ENCODE data around the gene PRSS35.
"Not testable (repeated sequence)": the region's sequence is repeated elsewhere in the genome, so short reads cannot be mapped to it uniquely, and the experiment has no call there.

PRSS35 gene

DNA sequence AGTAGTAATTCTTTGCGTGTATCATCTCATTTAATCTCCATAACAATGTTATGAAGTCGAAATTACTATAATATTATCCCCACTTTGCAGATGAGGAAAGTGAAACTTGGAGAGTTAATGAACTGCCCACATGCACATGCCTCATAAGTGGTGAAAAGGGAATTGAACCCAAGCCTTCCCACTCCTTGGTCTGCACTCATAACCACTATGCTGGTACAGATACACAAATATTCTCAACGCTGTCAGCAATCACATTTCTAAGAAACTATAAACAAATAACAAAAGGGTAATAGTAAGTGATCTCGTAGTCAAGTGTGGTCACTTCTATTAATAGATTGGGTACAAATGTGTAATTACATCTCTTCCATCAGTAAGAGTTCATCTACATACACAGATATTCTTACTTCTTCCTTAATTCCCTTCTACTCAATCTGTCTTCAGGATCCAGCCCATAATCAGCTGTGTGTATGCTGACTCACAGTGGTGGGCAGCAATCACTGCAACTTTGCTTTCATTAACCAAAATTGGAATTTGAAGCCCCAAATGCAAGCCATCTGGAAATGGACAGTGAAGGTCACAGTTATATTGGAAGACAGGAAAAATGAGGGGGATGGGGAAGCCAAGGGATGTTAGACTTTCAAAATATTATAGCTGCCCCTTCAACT lies 6.6 kb downstream of the PRSS35 start:
- DNase-seq (ENCODE audit: low read depth), result no peak

DNA sequence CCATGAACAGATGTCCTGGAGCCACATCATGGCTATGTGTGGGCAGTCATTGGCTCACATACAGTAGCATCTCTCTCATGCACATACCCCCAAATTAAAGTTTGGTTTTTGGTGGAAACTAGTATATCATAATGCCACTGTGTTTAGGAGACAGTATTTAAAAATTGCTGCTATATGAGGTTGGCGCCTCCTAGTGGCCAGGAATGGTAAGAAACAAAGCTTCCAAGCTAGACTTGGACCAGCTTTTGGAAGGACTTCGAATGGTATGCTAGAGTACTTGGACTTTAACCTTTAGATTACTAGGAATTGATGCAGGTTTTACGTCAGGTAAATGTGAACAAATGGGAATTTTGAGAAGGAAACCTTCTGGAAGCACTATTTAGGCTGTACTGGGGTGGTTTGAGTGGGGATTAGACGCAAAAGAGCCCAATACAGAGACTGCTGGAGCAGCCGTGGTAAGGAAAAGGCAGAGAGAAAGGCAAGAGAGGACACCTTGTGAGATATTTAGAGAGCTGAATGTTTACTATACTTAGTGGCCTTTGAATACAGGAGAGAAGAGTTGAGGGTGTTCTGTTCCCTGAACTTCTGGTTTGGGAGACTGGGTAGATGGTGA lies 23.8 kb downstream of the PRSS35 start:
- peak; percentile 21 for DNase-seq (ENCODE audit: low read depth)

DNA sequence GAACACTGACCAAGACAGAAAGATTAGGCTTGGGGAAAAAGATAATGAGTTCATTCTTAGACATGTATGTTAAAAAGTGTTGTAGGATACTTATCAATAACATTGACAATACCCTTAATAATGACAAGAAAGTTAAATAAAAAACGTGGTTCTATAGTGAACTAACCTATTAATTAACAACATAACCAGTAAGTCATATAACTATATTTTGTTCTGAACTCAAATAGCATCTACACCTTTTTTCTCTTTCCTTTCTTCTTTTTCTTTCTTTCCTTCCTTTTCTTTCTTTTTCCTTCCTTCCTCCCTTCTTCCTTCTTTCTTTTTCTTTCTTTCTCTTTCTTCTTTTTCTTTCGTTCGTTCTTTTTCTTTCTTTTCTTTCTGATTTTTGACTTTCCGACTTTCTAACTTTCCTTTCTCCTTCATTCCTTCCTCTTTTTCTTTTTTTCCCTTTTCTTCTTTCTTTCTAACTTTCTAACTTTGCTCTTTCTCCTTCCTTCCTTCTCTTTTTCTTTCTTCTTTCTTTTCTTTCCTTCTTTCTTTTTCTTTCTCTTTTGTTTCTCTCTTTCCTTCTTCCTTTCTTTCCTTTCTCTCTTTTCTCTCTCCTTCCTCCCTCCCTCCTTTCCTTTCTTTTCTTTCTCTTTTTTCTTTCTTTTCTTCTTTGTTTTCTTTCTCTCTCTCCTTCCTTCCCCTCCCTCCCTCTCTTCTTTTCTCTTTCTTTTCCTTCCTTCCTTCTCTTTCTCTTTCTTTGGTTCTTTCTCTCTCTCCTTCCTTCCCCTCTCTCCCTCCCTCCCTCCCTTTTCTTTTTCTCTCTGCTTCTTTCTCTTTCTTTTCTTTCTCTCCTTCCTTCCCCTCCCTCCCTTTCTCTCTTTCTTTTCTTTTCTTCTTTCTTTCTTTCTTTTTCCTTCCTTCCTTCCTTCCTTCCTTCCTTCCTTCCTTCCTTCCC lies 24.6 kb downstream of the PRSS35 start:
- no peak for DNase-seq (ENCODE audit: low read depth)

DNA sequence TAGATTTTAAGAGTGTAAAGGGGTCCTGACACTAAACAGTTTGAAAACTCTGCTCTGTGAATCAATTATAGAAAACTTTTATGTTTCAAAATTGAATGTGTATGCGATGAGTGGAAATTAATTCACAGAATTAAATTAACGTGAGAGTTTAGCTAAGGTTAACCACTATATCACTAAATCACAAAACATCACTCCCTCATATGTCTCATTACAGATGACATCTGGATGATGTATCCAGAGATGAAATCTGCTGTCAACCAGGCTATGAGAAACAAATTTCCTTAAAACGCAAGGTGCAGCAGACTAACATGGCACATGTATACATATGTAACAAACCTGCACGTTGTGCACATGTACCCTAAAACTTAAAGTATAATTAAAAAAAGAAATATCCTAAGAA lies 27.3 kb downstream of the PRSS35 start:
- DNase-seq (ENCODE audit: low read depth), result no peak

DNA sequence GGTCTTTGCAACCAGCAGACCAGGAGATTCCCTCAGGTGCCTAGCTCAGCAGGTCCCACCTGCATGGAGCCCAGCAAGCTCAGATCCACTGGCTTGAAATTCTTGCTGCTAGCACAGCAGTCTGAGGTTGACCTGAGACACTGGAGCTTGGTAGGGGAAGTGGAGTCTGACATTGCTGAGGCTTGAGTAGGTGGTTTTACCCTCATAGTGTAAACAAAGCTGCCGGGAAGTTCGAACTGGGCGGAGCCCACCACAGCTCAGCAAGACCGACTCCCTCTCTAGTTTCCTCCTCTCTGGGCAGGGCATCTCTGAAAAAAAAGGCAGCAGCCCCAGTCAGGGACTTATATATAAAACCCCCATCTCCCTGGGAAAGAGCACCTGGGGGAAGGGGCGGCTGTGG lies 34.3 kb downstream of the PRSS35 start:
- no peak for DNase-seq (ENCODE audit: low read depth)

DNA sequence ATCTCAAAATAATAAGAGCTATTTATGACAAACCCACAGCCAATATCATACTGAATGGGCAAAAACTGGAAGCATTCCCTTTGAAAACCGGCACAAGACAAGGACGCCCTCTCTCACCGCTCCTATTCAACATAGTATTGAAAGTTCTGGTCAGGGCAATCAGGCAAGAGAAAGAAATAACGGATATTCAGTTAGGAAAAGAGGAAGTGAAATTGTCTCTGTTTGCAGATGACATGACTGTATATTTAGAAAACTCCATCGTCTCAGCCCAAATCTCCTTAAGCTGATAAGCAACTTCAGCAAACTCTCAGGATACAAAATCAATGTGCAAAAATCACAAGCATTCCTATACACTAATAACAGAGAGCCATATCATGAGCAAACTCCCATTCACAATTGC lies 38.1 kb downstream of the PRSS35 start:
- DNase-seq (ENCODE audit: low read depth), result not testable (repeated sequence)

DNA sequence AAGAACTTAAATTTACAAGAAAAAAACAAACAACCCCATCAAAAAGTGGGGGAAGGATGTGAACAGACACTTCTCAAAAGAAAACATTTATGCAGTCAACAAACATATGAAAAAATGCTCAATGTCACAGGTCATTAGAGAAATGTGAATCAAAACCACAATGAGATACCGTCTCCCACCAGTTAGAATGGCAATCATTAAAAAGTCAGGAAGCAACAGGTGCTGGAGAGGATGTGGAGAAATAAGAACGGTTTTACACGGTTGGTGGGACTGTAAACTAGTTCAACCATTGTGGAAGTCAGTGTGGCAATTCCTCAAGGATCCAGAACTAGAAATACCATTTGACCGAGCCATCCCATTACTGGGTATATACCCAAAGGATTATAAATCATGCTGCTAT lies 39.4 kb downstream of the PRSS35 start:
- not testable (repeated sequence) for DNase-seq (ENCODE audit: low read depth)

DNA sequence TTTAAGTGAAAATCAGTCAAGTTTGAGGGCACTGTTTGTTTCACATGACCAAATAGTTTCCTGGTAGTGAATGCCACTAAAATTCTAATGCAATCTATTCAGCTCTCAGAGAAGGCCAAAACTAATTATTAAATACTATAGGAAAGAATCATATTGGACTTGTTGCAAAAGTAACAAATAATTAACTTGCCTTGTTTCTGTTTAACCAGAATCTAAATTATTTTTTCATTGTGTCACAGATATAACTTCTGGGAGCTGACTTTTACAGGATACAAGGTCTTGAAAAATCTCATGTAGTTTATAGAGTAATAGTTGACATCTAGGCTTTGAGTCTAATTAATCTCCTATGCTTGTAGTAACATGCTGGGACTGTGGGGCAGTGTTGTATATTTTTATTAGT lies 44.5 kb downstream of the PRSS35 start:
- DNase-seq (ENCODE audit: low read depth), result no peak

DNA sequence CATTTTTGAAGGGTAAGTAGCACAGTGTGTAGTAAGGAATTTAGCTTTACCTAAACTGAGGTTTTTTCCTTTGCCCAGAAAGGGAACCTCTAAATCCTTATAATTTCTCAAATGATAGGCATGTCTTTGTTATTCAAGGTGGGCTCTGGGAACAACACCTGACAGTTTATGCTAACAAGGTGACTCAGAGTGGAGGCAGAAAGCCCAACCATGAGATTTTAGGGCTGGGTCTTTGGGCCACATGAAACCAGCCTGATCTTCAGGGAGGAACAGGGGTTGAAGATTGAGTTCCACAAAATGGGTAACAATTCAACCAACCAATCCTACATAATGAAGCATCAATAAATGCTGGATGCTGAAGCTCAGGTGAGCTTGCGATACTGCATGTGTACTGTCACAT lies 46.6 kb downstream of the PRSS35 start:
- DNase-seq (ENCODE audit: low read depth), result no peak

DNA sequence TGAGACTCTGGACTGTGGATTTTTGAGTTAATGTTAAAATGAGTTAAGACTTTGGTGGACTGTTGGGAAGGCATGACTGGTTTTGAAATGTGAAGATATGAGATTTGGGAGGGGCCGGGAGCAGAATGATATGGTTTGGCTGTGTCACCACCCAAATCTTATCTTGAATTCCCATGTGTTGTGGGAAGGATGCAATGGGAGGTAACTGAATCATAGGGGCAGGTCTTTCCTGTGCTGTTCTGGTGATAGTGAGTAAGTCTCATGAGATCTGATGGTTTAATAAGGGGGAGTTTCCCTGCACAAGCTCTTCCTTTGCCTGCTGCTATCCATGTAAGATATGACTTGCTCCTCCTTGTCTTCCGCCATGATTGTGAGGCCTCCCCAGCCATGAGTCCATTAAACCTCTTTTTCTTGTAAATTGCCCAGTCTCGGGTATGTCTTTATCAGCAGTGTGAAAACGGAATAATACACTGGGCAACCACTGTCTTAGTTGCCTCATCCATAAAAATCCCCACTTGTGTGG lies 59.4 kb downstream of the PRSS35 start:
- not testable (repeated sequence) for DNase-seq (ENCODE audit: low read depth)

DNA sequence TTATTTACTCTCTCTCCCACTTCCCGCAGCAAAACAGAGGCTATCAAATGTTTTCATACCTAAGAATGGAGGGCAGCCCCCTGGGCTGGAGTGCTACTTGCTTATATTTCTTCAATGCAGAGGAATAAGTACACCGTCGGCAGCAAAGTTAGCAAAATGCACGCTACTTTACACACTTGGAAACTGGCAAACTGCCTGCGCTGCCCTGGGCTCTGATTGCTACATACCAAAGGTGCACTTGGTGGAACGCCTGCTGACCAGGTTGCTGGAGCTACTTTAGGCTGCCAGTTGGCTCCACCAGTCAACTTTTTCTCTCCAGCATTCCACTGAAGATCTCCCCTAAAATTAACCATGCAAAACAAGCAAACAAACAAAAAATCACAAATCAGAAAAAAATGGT lies 62.4 kb downstream of the PRSS35 start:
- no peak for DNase-seq (ENCODE audit: low read depth)

All from activated gamma-delta T cell treated with anti-CD3 and anti-CD28 coated beads, Interleukin-2, amount 50 U/mL, for 16 hours (primary cell).